Thyroid gland (tissue), 4 donors: ENCODE data around the gene CROT.

Experiments used
- CTCF ChIP-seq, 6 experiments: fragments of 200-600 bp in 3 of 6; fragments of 450-650 bp in 3 of 6; sonication (generic) in 3 of 6; IDR thresholded peaks; one replicate each; pipeline ENCODE4 v1.5.1; 2016 to 2019; ENCODE audit warnings: antibody characterized with exemption in 6 of 6, mild to moderate bottlenecking in 2 of 6, inconsistent platforms in 1 of 6, moderate library complexity in 1 of 6
- POLR2A ChIP-seq, 2 donors: fragments of 450-650 bp; IDR thresholded peaks; one replicate each; pipeline ENCODE4 v1.6.1; 2017; ENCODE audit warnings: antibody characterized with exemption in 2 of 2, mild to moderate bottlenecking in 2 of 2, moderate library complexity in 1 of 2

- TF ChIP-seq CTCF (IDR thresholded peaks at IDR 0.05) (no peak), POLR2A (IDR thresholded peaks at IDR 0.05) (no peak)
These were observed 68.7 kb downstream of the CROT start for GRCh38 chr7:87413951-87414793.
